HG03439 (cell line): Measurements from ENCODE around the gene IGF2BP1.
"Not testable (repeated sequence)": the region's sequence is repeated elsewhere in the genome, so short reads cannot be mapped to it uniquely, and the experiment has no call there.

Source experiments
- ATAC-seq: cut with Tn5 transposase; IDR thresholded peaks from one replicate; pipeline ENCODE4 v1.9.1; 2021; ENCODE audit warnings: mild to moderate bottlenecking, moderate library complexity; ENCODE audit not compliant: unreplicated experiment

IGF2BP1 gene

GRCh38 chr17:48995304-48995973 is 1.7 kb upstream of the IGF2BP1 start:
- no peak for ATAC-seq

- no peak for ATAC-seq
These were observed 1.0 kb upstream of the IGF2BP1 start for GRCh38 chr17:48995974-48996721.

GRCh38 chr17:48996722-48997102 is 473 bp upstream of the IGF2BP1 start:
- no peak for ATAC-seq

GRCh38 chr17:48997827-48998586 is 822 bp downstream of the IGF2BP1 start:
- no peak for ATAC-seq

GRCh38 chr17:48998587-48999440 is 1.6 kb downstream of the IGF2BP1 start:
- no peak for ATAC-seq

- no peak for ATAC-seq
These were observed 3.8 kb downstream of the IGF2BP1 start for GRCh38 chr17:49000943-49001342.

- no peak for ATAC-seq
These were observed 4.5 kb downstream of the IGF2BP1 start for GRCh38 chr17:49001671-49002070.

- no peak for ATAC-seq
These were observed 5.1 kb downstream of the IGF2BP1 start for GRCh38 chr17:49002331-49002730.

GRCh38 chr17:49002766-49003165 is 5.6 kb downstream of the IGF2BP1 start:
- ATAC-seq: no peak

GRCh38 chr17:49003557-49004511 is 6.6 kb downstream of the IGF2BP1 start:
- ATAC-seq: no peak

- no peak for ATAC-seq
These were observed 8.0 kb downstream of the IGF2BP1 start for GRCh38 chr17:49005140-49005539.

GRCh38 chr17:49008908-49009307 is 11.7 kb downstream of the IGF2BP1 start:
- not testable (repeated sequence) for ATAC-seq

GRCh38 chr17:49012769-49013255 is 15.6 kb downstream of the IGF2BP1 start:
- no peak for ATAC-seq

- ATAC-seq: no peak
These were observed 16.4 kb downstream of the IGF2BP1 start for GRCh38 chr17:49013311-49014213.

GRCh38 chr17:49015179-49015923 is 18.2 kb downstream of the IGF2BP1 start:
- no peak for ATAC-seq

GRCh38 chr17:49015924-49016774 is 19.0 kb downstream of the IGF2BP1 start:
- no peak for ATAC-seq
